HepG2 (cell line): ENCODE data around the gene FTCD. TPM values are rescaled to one million over a fixed set of nuclear protein-coding genes. Genes with fewer than 3 reads are reported as not detected.

ENCODE experiments used
- CC2D1A ChIP-seq: sonication (generic); formaldehyde crosslinking; IDR thresholded peaks from 2 replicates; pipeline ENCODE4 v1.8.1; 2023; ENCODE audit warnings: mild to moderate bottlenecking, missing genetic modification reagents
- ERF ChIP-seq: IDR thresholded peaks from 2 replicates; pipeline ENCODE4 v1.6.1; 2018; ENCODE audit warnings: missing biosample characterization, missing genetic modification reagents
- EZH2 ChIP-seq: conservative IDR thresholded peaks from 2 replicates; pipeline ENCODE4 v1.6.1; 2012; ENCODE audit warnings: mild to moderate bottlenecking, low read depth, low read length, moderate library complexity
- MBNL3 ChIP-seq: fragments of 250-450 bp; sonication (Bioruptor Pico); conservative IDR thresholded peaks from 2 replicates; pipeline ENCODE4 v1.8.0; 2022; ENCODE audit warnings: mild to moderate bottlenecking, inconsistent platforms
- MED8 ChIP-seq: sonication (generic); formaldehyde crosslinking; IDR thresholded peaks from 2 replicates; pipeline ENCODE4 v1.8.1; 2023; ENCODE audit warnings: mild to moderate bottlenecking, missing genetic modification reagents; ENCODE audit not compliant: insufficient replicate concordance
- NFIB ChIP-seq: sonication (generic); formaldehyde crosslinking; IDR thresholded peaks from 2 replicates; pipeline ENCODE4 v1.9.0; 2021; ENCODE audit warnings: missing genetic modification reagents, mild to moderate bottlenecking, borderline replicate concordance
- YEATS2 ChIP-seq: sonication (generic); formaldehyde crosslinking; IDR thresholded peaks from 2 replicates; pipeline ENCODE4 v1.4.0; 2020; ENCODE audit warnings: missing genetic modification reagents, borderline replicate concordance
- YEATS4 ChIP-seq: sonication (generic); formaldehyde crosslinking; IDR thresholded peaks from 2 replicates; pipeline ENCODE4 v1.4.0; 2020; ENCODE audit warnings: missing genetic modification reagents, borderline replicate concordance
- ZMYM4 ChIP-seq: sonication (generic); formaldehyde crosslinking; IDR thresholded peaks from 2 replicates; pipeline ENCODE4 v1.8.1; 2023; ENCODE audit warnings: mild to moderate bottlenecking, missing genetic modification reagents
- ZNF264 ChIP-seq: sonication (generic); formaldehyde crosslinking; IDR thresholded peaks from 2 replicates; pipeline ENCODE4 v1.4.0; 2020; ENCODE audit warnings: missing genetic modification reagents
- ZNF326 ChIP-seq: sonication (generic); formaldehyde crosslinking; IDR thresholded peaks from 2 replicates; pipeline ENCODE4 v1.4.0; 2020; ENCODE audit warnings: missing genetic modification reagents, borderline replicate concordance
- ZNF431 ChIP-seq: sonication (generic); formaldehyde crosslinking; IDR thresholded peaks from 2 replicates; pipeline ENCODE4 v1.9.0; 2022; ENCODE audit warnings: missing genetic modification reagents, low read depth, mild to moderate bottlenecking, borderline replicate concordance
- ZNF484 ChIP-seq: sonication (generic); formaldehyde crosslinking; IDR thresholded peaks from 2 replicates; pipeline ENCODE4 v1.5.1; 2020; ENCODE audit warnings: mild to moderate bottlenecking, low read depth, missing genetic modification reagents, borderline replicate concordance
- ZNF746 ChIP-seq: sonication (generic); formaldehyde crosslinking; IDR thresholded peaks from 2 replicates; pipeline ENCODE4 v1.8.0; 2022; ENCODE audit warnings: mild to moderate bottlenecking, missing genetic modification reagents
- polyA plus RNA-seq, 8 experiments: library from polyadenylated mRNA; depleted of rRNA in 3 of 8; stranded (reverse) in 7 of 8; unstranded in 1 of 8; fragments of >200 nt; fragmentation: Illumina TruSeq in 4 of 8; extraction: Trizol in 4 of 8; gene quantifications; 2 replicates each; pipeline versions ENCODE4 v1.2.1 to v1.2.3, GENCODE V29; 2011 to 2016; ENCODE audit warnings: low read depth in 4 of 8, missing spikeins in 1 of 8, mixed read lengths in 1 of 8; ENCODE audit not compliant: insufficient read depth in 1 of 8
- total RNA-seq, 5 experiments: library from RNA; depleted of rRNA; stranded (reverse); fragments of >200 nt; fragmentation: Illumina TruSeq; extraction: Trizol; gene quantifications; 2 replicates each; pipeline ENCODE4 v1.2.3, GENCODE V29; 2016; ENCODE audit warnings: low read depth in 1 of 5
- TF ChIP-seq, protein P1 (sequence below): sonication (generic); formaldehyde crosslinking; IDR thresholded peaks from 2 replicates; pipeline ENCODE4 v1.5.0; 2020; ENCODE audit warnings: mild to moderate bottlenecking, missing genetic modification reagents, borderline replicate concordance
- TF ChIP-seq, protein P2 (sequence below): IDR thresholded peaks from 2 replicates; pipeline ENCODE4 v1.6.1; 2016; ENCODE audit warnings: missing compliant biosample characterization, missing genetic modification reagents, borderline replicate concordance
- TF ChIP-seq, protein P3 (sequence below): sonication (generic); formaldehyde crosslinking; IDR thresholded peaks from 2 replicates; pipeline ENCODE4 v1.4.0; 2020; ENCODE audit warnings: low read depth, mild to moderate bottlenecking, missing genetic modification reagents
- TF ChIP-seq, protein P4 (sequence below): IDR thresholded peaks from 2 replicates; pipeline ENCODE4 v1.6.1; 2016; ENCODE audit warnings: mild to moderate bottlenecking
- TF ChIP-seq, protein P5 (sequence below): sonication (generic); formaldehyde crosslinking; IDR thresholded peaks from 2 replicates; pipeline ENCODE4 v1.5.0; 2020; ENCODE audit warnings: missing genetic modification reagents
- TF ChIP-seq, protein P6 (sequence below): IDR thresholded peaks from 2 replicates; pipeline ENCODE4 v1.6.1; 2016; ENCODE audit warnings: missing biosample characterization, missing genetic modification reagents, low read depth

The FTCD gene
- total and polyA plus RNA-seq, 2 of the 13 experiments (the other 11 are each of a cell fraction or from before 2014, with no cell fraction given): 75.7 to 105 TPM

DNA sequence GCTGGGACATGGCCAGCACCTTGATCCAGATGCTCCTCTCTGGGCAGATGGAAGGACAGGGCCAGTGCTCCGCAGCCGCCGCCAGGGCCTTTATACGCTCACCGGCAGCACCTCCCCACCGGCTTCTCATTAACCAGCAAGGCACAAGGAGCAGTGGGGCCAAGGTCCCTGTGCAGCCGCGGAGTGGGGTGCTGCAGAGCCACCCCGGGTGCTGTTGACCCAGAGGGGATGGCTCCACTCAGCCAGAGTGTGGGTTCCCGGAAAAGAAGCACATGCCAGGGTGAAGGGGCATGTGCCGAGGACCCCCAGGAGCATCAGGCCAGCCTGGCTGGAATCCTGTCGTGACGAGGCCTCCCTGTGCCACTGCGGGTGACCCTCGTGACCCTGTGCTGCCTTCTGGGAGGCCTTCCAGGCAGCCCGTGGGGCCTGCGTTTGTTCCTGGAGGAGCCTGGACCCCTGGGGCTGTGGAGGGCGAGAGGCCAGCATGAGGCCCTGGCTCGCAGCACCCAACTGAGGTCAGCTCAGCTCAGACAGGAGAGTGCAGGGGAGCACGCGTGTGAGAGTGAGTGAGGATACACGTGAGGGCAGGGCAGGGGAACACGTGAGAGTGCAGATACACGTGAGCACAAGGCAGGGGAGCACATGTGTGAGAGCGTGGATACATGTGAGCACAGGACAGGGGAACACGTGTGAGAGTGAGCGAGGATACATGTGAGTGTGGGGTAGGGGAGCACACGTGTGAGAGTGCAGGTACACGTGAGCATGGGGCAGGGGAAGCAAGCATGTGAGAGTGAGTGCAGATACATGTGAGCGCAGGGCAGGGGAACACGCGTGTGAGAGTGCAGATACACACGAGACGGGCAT is at the start of gene FTCD (continued):
- TF ChIP-seq, protein P1, sequence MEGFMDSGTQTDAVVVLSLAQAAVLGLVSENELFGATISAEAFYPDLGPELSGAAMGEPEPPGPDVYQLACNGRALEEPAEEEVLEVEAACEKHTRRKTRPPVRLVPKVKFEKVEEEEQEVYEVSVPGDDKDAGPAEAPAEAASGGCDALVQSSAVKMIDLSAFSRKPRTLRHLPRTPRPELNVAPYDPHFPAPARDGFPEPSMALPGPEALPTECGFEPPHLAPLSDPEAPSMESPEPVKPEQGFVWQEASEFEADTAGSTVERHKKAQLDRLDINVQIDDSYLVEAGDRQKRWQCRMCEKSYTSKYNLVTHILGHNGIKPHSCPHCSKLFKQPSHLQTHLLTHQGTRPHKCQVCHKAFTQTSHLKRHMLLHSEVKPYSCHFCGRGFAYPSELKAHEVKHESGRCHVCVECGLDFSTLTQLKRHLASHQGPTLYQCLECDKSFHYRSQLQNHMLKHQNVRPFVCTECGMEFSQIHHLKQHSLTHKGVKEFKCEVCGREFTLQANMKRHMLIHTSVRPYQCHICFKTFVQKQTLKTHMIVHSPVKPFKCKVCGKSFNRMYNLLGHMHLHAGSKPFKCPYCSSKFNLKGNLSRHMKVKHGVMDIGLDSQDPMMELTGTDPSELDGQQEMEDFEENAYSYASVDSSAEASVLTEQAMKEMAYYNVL: peak; percentile 31
- no peak for TF ChIP-seq NFIB (CRISPR knock-in tag)
- TF ChIP-seq ZNF326 (CRISPR knock-in tag): no peak
- peak; percentile 56; the same call in 1 of the 2 replicates for TF ChIP-seq ZNF746 (CRISPR knock-in tag)
- TF ChIP-seq, protein P2, sequence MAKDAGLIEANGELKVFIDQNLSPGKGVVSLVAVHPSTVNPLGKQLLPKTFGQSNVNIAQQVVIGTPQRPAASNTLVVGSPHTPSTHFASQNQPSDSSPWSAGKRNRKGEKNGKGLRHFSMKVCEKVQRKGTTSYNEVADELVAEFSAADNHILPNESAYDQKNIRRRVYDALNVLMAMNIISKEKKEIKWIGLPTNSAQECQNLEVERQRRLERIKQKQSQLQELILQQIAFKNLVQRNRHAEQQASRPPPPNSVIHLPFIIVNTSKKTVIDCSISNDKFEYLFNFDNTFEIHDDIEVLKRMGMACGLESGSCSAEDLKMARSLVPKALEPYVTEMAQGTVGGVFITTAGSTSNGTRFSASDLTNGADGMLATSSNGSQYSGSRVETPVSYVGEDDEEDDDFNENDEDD (CRISPR knock-in tag): peak; percentile 17; the same call in 1 of the 2 replicates
- TF ChIP-seq, protein P3, sequence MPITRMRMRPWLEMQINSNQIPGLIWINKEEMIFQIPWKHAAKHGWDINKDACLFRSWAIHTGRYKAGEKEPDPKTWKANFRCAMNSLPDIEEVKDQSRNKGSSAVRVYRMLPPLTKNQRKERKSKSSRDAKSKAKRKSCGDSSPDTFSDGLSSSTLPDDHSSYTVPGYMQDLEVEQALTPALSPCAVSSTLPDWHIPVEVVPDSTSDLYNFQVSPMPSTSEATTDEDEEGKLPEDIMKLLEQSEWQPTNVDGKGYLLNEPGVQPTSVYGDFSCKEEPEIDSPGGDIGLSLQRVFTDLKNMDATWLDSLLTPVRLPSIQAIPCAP: no peak
- TF ChIP-seq YEATS2 (CRISPR knock-in tag): no peak
- no peak for TF ChIP-seq EZH2
- 0 out of 2 replicates have a peak, but pooled peaks have one; percentile 6 for TF ChIP-seq CC2D1A (CRISPR knock-in tag)
- TF ChIP-seq YEATS4: peak; percentile 76; the same call in 1 of the 2 replicates
- 0 out of 2 replicates have a peak, but pooled peaks have one; percentile 28 for TF ChIP-seq ERF (CRISPR knock-in tag)
- TF ChIP-seq ZNF431: 0 out of 2 replicates have a peak, but pooled peaks have one; percentile 51
- peak; percentile 57; the same call in 1 of the 2 replicates for TF ChIP-seq ZNF264 (CRISPR knock-in tag)
- no peak for TF ChIP-seq MBNL3 (CRISPR knock-in tag)
- TF ChIP-seq, protein P4, sequence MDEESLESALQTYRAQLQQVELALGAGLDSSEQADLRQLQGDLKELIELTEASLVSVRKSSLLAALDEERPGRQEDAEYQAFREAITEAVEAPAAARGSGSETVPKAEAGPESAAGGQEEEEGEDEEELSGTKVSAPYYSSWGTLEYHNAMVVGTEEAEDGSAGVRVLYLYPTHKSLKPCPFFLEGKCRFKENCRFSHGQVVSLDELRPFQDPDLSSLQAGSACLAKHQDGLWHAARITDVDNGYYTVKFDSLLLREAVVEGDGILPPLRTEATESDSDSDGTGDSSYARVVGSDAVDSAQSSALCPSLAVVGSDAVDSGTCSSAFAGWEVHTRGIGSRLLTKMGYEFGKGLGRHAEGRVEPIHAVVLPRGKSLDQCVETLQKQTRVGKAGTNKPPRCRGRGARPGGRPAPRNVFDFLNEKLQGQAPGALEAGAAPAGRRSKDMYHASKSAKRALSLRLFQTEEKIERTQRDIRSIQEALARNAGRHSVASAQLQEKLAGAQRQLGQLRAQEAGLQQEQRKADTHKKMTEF: peak; percentile 75; the same call in 1 of the 2 replicates
- TF ChIP-seq ZMYM4 (CRISPR knock-in tag): peak; percentile 84
- TF ChIP-seq, protein P5, sequence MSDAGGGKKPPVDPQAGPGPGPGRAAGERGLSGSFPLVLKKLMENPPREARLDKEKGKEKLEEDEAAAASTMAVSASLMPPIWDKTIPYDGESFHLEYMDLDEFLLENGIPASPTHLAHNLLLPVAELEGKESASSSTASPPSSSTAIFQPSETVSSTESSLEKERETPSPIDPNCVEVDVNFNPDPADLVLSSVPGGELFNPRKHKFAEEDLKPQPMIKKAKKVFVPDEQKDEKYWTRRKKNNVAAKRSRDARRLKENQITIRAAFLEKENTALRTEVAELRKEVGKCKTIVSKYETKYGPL (CRISPR knock-in tag): no peak
- TF ChIP-seq ZNF484 (CRISPR knock-in tag): no peak
- TF ChIP-seq, protein P6, sequence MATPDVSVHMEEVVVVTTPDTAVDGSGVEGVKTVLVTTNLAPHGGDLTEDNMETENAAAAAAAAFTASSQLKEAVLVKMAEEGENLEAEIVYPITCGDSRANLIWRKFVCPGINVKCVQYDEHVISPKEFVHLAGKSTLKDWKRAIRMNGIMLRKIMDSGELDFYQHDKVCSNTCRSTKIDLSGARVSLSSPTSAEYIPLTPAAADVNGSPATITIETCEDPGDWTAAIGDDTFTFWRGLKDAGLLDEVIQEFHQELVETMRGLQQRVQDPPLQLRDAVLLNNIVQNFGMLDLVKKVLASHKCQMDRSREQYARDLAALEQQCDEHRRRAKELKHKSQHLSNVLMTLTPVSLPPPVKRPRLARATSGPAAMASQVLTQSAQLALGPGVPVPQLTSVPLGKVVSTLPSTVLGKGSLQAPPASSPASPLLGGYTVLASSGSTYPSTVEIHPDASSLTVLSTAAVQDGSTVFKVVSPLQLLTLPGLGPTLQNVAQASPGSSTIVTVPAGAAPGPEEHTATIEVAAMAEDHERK (CRISPR knock-in tag): no peak
- peak; percentile 93 for TF ChIP-seq MED8 (CRISPR knock-in tag)
